ENCODE results near the gene SMYD3. TPM values are rescaled to one million over a fixed set of nuclear protein-coding genes. Genes with fewer than 3 reads are reported as not detected.

Gene SMYD3
- total RNA-seq, 1 donor from 2014 or later: 22.3 TPM

DNA sequence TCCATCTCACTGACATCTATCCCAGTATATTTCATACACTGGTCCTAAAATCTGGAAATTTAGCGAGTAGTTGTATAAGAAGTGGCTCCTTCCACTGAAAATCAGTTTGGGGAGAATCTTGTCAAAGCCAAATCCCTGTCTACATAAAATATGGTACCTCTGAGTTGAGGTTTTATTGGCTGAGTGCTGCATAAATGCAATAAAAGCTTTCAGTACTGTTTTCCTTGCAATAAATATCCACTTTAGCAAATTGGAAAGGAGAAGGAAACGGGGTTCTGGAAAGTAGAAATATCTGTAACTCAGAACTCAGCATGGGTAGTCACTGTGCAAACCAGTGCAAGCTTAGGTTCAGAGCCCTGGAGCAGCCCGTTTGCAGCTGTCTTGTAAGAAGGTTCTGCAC, 580.2 kb downstream of the SMYD3 start:
- Histone ChIP-seq H3K27me3 (no peaks in the 10 kb centered on the region), H3K36me3 (no peaks in the 10 kb centered on the region), H3K4me1 (no peaks in the 10 kb centered on the region), H3K27ac (no peak overlapping the region), H3K4me3 (no peak overlapping the region), H3K9me3 (no peaks in the 10 kb centered on the region)
- no peak for DNase-seq (ENCODE audit: extremely low spot score in 2 of 2)
- TF ChIP-seq POLR2AphosphoS5 (IDR thresholded peaks at IDR 0.05; ENCODE audit: insufficient read depth in 1 of 2, low read depth in 1 of 2) (no peak), POLR2A (IDR thresholded peaks at IDR 0.05) (no peak)
- TF ChIP-seq, protein P1, sequence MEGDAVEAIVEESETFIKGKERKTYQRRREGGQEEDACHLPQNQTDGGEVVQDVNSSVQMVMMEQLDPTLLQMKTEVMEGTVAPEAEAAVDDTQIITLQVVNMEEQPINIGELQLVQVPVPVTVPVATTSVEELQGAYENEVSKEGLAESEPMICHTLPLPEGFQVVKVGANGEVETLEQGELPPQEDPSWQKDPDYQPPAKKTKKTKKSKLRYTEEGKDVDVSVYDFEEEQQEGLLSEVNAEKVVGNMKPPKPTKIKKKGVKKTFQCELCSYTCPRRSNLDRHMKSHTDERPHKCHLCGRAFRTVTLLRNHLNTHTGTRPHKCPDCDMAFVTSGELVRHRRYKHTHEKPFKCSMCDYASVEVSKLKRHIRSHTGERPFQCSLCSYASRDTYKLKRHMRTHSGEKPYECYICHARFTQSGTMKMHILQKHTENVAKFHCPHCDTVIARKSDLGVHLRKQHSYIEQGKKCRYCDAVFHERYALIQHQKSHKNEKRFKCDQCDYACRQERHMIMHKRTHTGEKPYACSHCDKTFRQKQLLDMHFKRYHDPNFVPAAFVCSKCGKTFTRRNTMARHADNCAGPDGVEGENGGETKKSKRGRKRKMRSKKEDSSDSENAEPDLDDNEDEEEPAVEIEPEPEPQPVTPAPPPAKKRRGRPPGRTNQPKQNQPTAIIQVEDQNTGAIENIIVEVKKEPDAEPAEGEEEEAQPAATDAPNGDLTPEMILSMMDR (IDR thresholded peaks at IDR 0.05): no peak
- intact Hi-C loops (cut with DNase I): no loop called here

DNA sequence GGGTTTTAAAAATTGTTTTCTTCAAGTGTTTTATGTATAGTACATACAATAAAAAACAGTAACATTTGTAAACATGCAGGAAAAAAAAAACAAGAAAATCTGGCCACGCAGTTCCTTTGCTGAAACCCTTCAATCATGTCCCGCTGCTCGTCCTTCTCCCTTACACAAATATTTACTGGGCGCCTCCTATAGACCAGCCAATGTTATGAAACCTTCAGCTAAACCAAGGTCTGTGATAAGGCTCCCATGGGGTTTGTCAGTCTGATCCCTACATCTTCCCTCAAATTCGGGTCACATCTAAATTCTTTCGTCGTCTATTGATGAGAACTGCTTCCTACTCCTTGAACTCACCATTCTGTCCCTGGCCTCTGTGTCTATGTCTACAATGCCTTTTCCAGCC, 583.9 kb downstream of the SMYD3 start:
- H3K4me1 ChIP-seq: no peaks in the 10 kb centered on the region

DNA sequence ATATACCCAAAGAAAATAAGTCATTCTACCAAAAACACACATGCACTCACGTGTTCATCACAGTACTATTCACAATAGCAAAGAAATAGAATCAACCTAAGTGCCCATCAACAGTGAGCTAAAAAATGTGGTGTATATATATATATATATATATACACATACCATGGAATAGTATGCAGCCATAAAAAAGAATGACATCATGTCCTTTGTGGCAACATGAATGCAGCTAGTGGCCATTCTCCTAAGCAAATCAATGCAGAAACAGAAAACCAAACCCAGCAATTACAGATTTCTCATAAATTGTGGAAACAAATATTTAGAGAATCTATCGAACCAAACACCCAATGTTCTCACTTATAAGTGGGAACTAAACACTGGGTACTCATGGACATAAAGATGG, 585.7 kb downstream of the SMYD3 start:
- no peak for DNase-seq (ENCODE audit: extremely low spot score in 2 of 2)
- intact Hi-C loops (cut with DNase I): no loop called here
- no peak overlapping the region for H3K27ac ChIP-seq

More for the DNA sequence above, 583.9 kb downstream of the SMYD3 start:
- Histone ChIP-seq H3K36me3 (no peaks in the 10 kb centered on the region), H3K27ac (no peak overlapping the region), H3K9me3 (no peaks in the 10 kb centered on the region), H3K4me3 (no peak overlapping the region), H3K27me3 (no peaks in the 10 kb centered on the region)
- intact Hi-C loops (cut with DNase I): no loop called here
- no peak for TF ChIP-seq POLR2A (IDR thresholded peaks at IDR 0.05)
- no peak for TF ChIP-seq POLR2AphosphoS5 (IDR thresholded peaks at IDR 0.05; ENCODE audit: insufficient read depth in 1 of 2, low read depth in 1 of 2)
- TF ChIP-seq, protein P1 (IDR thresholded peaks at IDR 0.05): no peak
- DNase-seq (ENCODE audit: extremely low spot score in 2 of 2): no peak

DNA sequence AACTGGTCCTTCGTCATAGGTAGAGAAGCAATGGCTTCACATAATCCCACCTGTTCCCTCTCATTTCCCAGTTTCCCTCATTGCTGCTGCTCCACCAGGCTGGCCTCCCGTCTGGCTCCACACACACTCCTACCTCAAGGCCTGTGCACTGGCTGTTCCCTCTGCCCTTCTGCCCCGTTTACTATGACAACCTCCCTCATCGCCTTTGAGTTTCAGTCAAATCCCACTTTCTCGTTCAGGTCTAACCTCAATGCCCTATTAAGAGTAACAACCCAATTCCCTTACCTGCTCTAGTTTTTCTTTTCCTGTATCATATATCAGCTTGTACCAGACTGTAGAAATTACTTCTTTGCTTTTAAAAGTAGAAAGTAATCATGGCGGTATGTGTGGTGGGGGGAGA, 589.7 kb downstream of the SMYD3 start:
- H3K4me1 ChIP-seq: no peaks in the 10 kb centered on the region
- H3K4me3 ChIP-seq: no peak overlapping the region
- intact Hi-C loops (cut with DNase I): no loop called here
- no peaks in the 10 kb centered on the region for H3K36me3 ChIP-seq
- no peak for DNase-seq (ENCODE audit: extremely low spot score in 2 of 2)
- H3K27ac ChIP-seq: no peak overlapping the region
- H3K27me3 ChIP-seq: no peaks in the 10 kb centered on the region
- TF ChIP-seq POLR2AphosphoS5 (IDR thresholded peaks at IDR 0.05; ENCODE audit: insufficient read depth in 1 of 2, low read depth in 1 of 2) (no peak), POLR2A (IDR thresholded peaks at IDR 0.05) (no peak)
- TF ChIP-seq, protein P1 (IDR thresholded peaks at IDR 0.05): no peak
- H3K9me3 ChIP-seq: no peaks in the 10 kb centered on the region

More for the DNA sequence above, 585.7 kb downstream of the SMYD3 start:
- no peak overlapping the region for H3K4me3 ChIP-seq
- H3K36me3 ChIP-seq: no peaks in the 10 kb centered on the region
- no peaks in the 10 kb centered on the region for H3K9me3 ChIP-seq
- no peaks in the 10 kb centered on the region for H3K4me1 ChIP-seq
- TF ChIP-seq POLR2AphosphoS5 (IDR thresholded peaks at IDR 0.05; ENCODE audit: insufficient read depth in 1 of 2, low read depth in 1 of 2): no peak
- TF ChIP-seq, protein P1 (IDR thresholded peaks at IDR 0.05): no peak
- TF ChIP-seq POLR2A (IDR thresholded peaks at IDR 0.05): no peak
- H3K27me3 ChIP-seq: no peaks in the 10 kb centered on the region

DNA sequence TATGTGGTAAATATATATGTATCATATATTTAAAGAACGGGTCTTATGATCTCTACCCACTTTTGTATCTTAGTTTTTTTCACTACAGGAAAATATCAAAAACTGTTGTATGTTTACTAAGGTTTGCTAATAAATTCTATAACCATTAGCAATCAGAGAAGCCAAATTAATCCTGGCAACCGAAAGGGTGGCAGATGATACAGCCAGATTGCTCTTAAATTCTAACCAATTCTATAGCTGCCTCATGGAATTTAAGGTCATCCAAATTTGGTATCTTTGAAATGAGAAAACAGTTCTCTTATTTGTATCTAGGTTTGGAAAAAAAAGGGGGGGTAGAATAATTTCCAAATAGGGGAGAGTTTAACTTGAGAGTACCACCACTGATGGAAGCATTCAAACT, 591.2 kb downstream of the SMYD3 start:
- Histone ChIP-seq H3K4me1 (no peaks in the 10 kb centered on the region), H3K27ac (no peak overlapping the region), H3K4me3 (no peak overlapping the region), H3K9me3 (no peaks in the 10 kb centered on the region), H3K27me3 (no peaks in the 10 kb centered on the region), H3K36me3 (no peaks in the 10 kb centered on the region)
- TF ChIP-seq, protein P1 (IDR thresholded peaks at IDR 0.05): no peak
- TF ChIP-seq POLR2AphosphoS5 (IDR thresholded peaks at IDR 0.05; ENCODE audit: insufficient read depth in 1 of 2, low read depth in 1 of 2) (no peak), POLR2A (IDR thresholded peaks at IDR 0.05) (no peak)
- intact Hi-C loops (cut with DNase I): no loop called here
- no peak for DNase-seq (ENCODE audit: extremely low spot score in 2 of 2)
